ENCODE results near the gene ADAP2.

DNA sequence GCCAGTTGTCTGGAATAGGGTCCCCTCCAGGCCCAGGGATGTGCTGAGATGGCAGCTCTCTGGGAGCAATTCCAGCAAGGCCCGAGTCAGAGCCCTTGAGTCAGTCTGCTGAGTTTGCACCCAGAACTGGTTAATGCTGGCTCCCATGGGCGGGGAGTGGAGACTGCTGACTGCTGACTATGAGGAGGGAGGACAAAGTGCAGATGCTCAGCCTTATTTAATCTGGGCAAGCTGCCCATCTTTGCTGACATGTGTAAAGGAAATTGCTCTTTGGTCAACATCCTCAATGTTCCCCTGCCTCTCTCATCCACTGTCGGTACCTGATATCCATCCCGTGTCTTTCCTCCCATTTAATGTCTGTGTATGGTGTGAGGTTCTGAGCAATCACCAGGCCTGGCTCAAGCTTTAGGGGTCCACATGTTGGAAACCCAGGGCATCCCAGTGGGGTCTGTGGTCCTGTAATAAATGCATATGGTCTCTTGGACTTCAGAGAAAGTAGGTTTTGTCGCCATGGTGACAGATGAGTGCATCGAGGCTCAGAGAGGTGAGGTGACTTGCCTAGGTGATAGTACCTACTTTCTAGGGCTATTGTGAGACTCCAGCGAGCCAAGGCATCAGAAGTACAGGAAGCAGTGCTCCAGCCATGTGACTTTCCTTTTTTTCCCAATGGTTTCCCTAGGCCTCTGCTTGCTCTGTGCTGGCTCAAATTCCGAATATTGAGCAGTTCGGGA lies 29.1 kb downstream of the ADAP2 start:
- TF ChIP-seq POLR2A (IDR thresholded peaks at IDR 0.05) (no peak), POLR2AphosphoS5 (IDR thresholded peaks at IDR 0.05) (no peak)
- TF ChIP-seq, protein P1, sequence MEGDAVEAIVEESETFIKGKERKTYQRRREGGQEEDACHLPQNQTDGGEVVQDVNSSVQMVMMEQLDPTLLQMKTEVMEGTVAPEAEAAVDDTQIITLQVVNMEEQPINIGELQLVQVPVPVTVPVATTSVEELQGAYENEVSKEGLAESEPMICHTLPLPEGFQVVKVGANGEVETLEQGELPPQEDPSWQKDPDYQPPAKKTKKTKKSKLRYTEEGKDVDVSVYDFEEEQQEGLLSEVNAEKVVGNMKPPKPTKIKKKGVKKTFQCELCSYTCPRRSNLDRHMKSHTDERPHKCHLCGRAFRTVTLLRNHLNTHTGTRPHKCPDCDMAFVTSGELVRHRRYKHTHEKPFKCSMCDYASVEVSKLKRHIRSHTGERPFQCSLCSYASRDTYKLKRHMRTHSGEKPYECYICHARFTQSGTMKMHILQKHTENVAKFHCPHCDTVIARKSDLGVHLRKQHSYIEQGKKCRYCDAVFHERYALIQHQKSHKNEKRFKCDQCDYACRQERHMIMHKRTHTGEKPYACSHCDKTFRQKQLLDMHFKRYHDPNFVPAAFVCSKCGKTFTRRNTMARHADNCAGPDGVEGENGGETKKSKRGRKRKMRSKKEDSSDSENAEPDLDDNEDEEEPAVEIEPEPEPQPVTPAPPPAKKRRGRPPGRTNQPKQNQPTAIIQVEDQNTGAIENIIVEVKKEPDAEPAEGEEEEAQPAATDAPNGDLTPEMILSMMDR (IDR thresholded peaks at IDR 0.05): no peak
